Testis (tissue), 3 donors: ENCODE results near the gene SUMO2. TPM values are rescaled to one million over a fixed set of nuclear protein-coding genes. Genes with fewer than 3 reads are reported as not detected.
"Not testable (repeated sequence)": the region's sequence is repeated elsewhere in the genome, so short reads cannot be mapped to it uniquely, and the experiment has no call there.

Experiments used
- DNase-seq: peaks from one replicate; pipeline ENCODE4 v3.0.0-alpha.2; 2019
- H3K27ac ChIP-seq, 2 donors: fragments of 200-600 bp; sonication (generic); one replicate each; pipeline ENCODE4 v1.5.1; 2019
- H3K27me3 ChIP-seq: fragments of 200-600 bp; sonication (generic); one replicate; pipeline ENCODE4 v1.5.1; 2019
- H3K36me3 ChIP-seq: fragments of 200-600 bp; sonication (generic); one replicate; pipeline ENCODE4 v1.5.1; 2017; ENCODE audit warnings: low read depth; ENCODE audit errors: missing control alignments
- H3K4me1 ChIP-seq: fragments of 200-600 bp; sonication (generic); one replicate; pipeline ENCODE4 v1.5.1; 2019
- H3K4me3 ChIP-seq, 2 donors: fragments of 200-600 bp; sonication (generic); one replicate each; pipeline ENCODE4 v1.5.1; 2017 to 2019
- H3K9me3 ChIP-seq: fragments of 200-600 bp; sonication (generic); one replicate; pipeline ENCODE4 v1.5.1; 2017
- CTCF ChIP-seq, 3 experiments: fragments of 450-650 bp in 2 of 3; fragments of 200-600 bp in 1 of 3; sonication (generic) in 1 of 3; IDR thresholded peaks; one replicate each; pipeline ENCODE4 v1.5.1; 2016 to 2019; ENCODE audit warnings: antibody characterized with exemption in 3 of 3, mild to moderate bottlenecking in 2 of 3, moderate library complexity in 1 of 3
- POLR2A ChIP-seq: fragments of 450-650 bp; IDR thresholded peaks from one replicate; pipeline ENCODE4 v1.6.1; 2017; ENCODE audit warnings: antibody characterized with exemption, mild to moderate bottlenecking, moderate library complexity
- WGBS, 2 donors: methylation state at CpG; one replicate each; pipeline ENCODE4 v1.1.5; 2018; 5-methylcytosine and 5-hydroxymethylcytosine counted together
- intact Hi-C: fragments of 100-400 bp; cut with DNase I; formaldehyde crosslinking; loops from one replicate; pipeline ENCODE4 v1.15.1; 2023; ENCODE audit warnings: low total_unique reads
- polyA plus RNA-seq: library from polyadenylated mRNA; stranded (reverse); fragments of 350-450 nt; fragmentation: Illumina TruSeq; extraction: RNeasy Lipid Tissue Mini Kit (QIAGEN cat#74804); gene quantifications from one replicate; pipeline ENCODE4 v1.2.3, GENCODE V29; 2014; ENCODE audit warnings: low read depth, low replicate concordance; ENCODE audit not compliant: insufficient read depth
- total RNA-seq, 2 donors: library from RNA; depleted of rRNA; stranded (reverse); fragments of >200 nt; gene quantifications; one replicate each; pipeline ENCODE4 v1.2.3, GENCODE V29; 2016

SUMO2 gene
- total and polyA plus RNA-seq, 3 donors from 2014 or later, result 92.3 to 484 (median 102) TPM

GRCh38 chr17:75163074-75163473, 19.7 kb downstream of the SUMO2 start:
- no peaks in the 10 kb centered on the region for H3K27me3 ChIP-seq

GRCh38 chr17:75160211-75160610, 22.5 kb downstream of the SUMO2 start:
- no peaks in the 10 kb centered on the region for H3K27me3 ChIP-seq
- intact Hi-C loops, result no loop called here
- no peak for DNase-seq
- no peak for TF ChIP-seq POLR2A
- no peak for TF ChIP-seq CTCF (IDR thresholded peaks at IDR 0.05)
- H3K4me1 ChIP-seq, result no peaks in the 10 kb centered on the region
- no peaks in the 10 kb centered on the region for H3K36me3 ChIP-seq
- H3K4me3 ChIP-seq, result no peak overlapping the region
- no peaks in the 10 kb centered on the region for H3K9me3 ChIP-seq
- H3K27ac ChIP-seq, result no peak overlapping the region
- WGBS, 2 donors, result 84 to 91% methylated on average over 5 of the region's 5 CpGs

More at GRCh38 chr17:75163074-75163473, 19.7 kb downstream of the SUMO2 start:
- WGBS, 2 donors, result 86 to 90% methylated on average over 5 of the region's 5 CpGs
- Histone ChIP-seq H3K4me1 (no peaks in the 10 kb centered on the region), H3K27ac (no peak overlapping the region), H3K36me3 (no peaks in the 10 kb centered on the region), H3K9me3 (no peaks in the 10 kb centered on the region), H3K4me3 (no peak overlapping the region)
- intact Hi-C loops, result no loop called here
- no peak for DNase-seq
- TF ChIP-seq POLR2A, result no peak
- no peak for TF ChIP-seq CTCF (IDR thresholded peaks at IDR 0.05)

GRCh38 chr17:75159196-75160031, 23.3 kb downstream of the SUMO2 start:
- DNase-seq, result no peak

GRCh38 chr17:75158480-75158879, 24.3 kb downstream of the SUMO2 start:
- H3K9me3 ChIP-seq, result not testable (repeated sequence)

More at GRCh38 chr17:75159196-75160031, 23.3 kb downstream of the SUMO2 start:
- Histone ChIP-seq H3K27me3 (no peaks in the 10 kb centered on the region), H3K36me3 (no peaks in the 10 kb centered on the region), H3K27ac (no peak overlapping the region), H3K9me3 (no peaks in the 10 kb centered on the region), H3K4me1 (no peaks in the 10 kb centered on the region), H3K4me3 (no peak overlapping the region)
- TF ChIP-seq POLR2A, result no peak
- no peak for TF ChIP-seq CTCF (IDR thresholded peaks at IDR 0.05)
- intact Hi-C loops, result no loop called here
- WGBS, 2 donors, result 91 to 95% methylated on average over 4 of the region's 4 CpGs

GRCh38 chr17:75155191-75155601, 27.6 kb downstream of the SUMO2 start:
- Histone ChIP-seq H3K9me3 (no peaks in the 10 kb centered on the region), H3K27ac (peak overlapping the region in 1 of 2 donors; percentile 12), H3K4me1 (no peaks in the 10 kb centered on the region), H3K4me3 (no peak overlapping the region), H3K27me3 (no peaks in the 10 kb centered on the region), H3K36me3 (no peaks in the 10 kb centered on the region)
- WGBS, 2 donors, result 55 to 79% methylated on average over 3 of the region's 3 CpGs
- TF ChIP-seq POLR2A, result no peak
- no peak for DNase-seq
- intact Hi-C loops, result no loop called here

More at GRCh38 chr17:75158480-75158879, 24.3 kb downstream of the SUMO2 start:
- H3K4me3 ChIP-seq, H3K27me3 ChIP-seq, DNase-seq, intact Hi-C loops, H3K27ac ChIP-seq, H3K36me3 ChIP-seq, H3K4me1 ChIP-seq: not testable (repeated sequence)
- WGBS, 2 donors, result 87 to 88% methylated on average over 8 of the region's 8 CpGs
